ENCODE results near the gene HMGXB4. TPM values are rescaled to one million over a fixed set of nuclear protein-coding genes. Genes with fewer than 3 reads are reported as not detected.

Gene HMGXB4
- total and polyA plus RNA-seq, 2 of the 4 experiments (the other 2 are of a cell fraction) = 11.8 to 18.5 TPM

- no peak overlapping the region for H3K14ac ChIP-seq (replicated peaks; ENCODE audit: low read depth, low read length)
- DNase-seq (no peak), ATAC-seq (ENCODE audit: low read depth) (no peak)
- ChIA-PET CTCF (no interaction called here), POLR2A (ENCODE audit: unreplicated experiment) (no interaction called here)
- H4K20me1 ChIP-seq (ENCODE audit: insufficient read depth, low read length) = no peaks in the 10 kb centered on the region
- no peaks in the 10 kb centered on the region for H3K9me3 ChIP-seq (ENCODE audit: control insufficient read depth, insufficient read depth, low read length)
- H2BK5ac ChIP-seq (ENCODE audit: low read depth, low read length, poor library complexity, severe bottlenecking) = no peak overlapping the region
- H3K36me3 ChIP-seq (ENCODE audit: control insufficient read depth, insufficient read depth, low read length) = no peaks in the 10 kb centered on the region
- BruUV-seq (replicated peaks) = no TSS peak
- no peak overlapping the region for H4K8ac ChIP-seq (ENCODE audit: low read depth in 2 of 2, low read length in 2 of 2)
- no peaks in the 10 kb centered on the region for H3K4me1 ChIP-seq (ENCODE audit: control insufficient read depth, insufficient read depth, low read length)
- H3K27ac ChIP-seq (ENCODE audit: insufficient read depth, low read length) = no peak overlapping the region
- no peak overlapping the region for H2AK5ac ChIP-seq (ENCODE audit: low read depth, low read length)
- H3K4me2 ChIP-seq (ENCODE audit: low read depth, low read length) = no peak overlapping the region
- H3K4me3 ChIP-seq (ENCODE audit: insufficient read depth, low read depth, low read length) = no peak overlapping the region
- H2BK20ac ChIP-seq (ENCODE audit: low read depth, low read length) = no peak overlapping the region
- dilution Hi-C loops (cut with HindIII; ENCODE audit: low sequenced_read_pairs, unreplicated experiment) = no loop called here
- H2BK120ac ChIP-seq (ENCODE audit: low read depth, low read length) = no peak overlapping the region
- no peak overlapping the region for H3K23ac ChIP-seq (ENCODE audit: low read depth, low read length)
- H3K27me3 ChIP-seq (ENCODE audit: control insufficient read depth, insufficient read depth, low read length) = peaks cover 2% of the 10 kb centered on the region; the same call in 1 of the 2 replicates
- H3K56ac ChIP-seq (ENCODE audit: extremely low read depth, insufficient read depth, low read length) = no peak overlapping the region
- in situ Hi-C loops (cut with MboI; ENCODE audit: low sequenced_read_pairs) = no loop called here
- no peak overlapping the region for H2BK15ac ChIP-seq (ENCODE audit: low read depth, low read length)
- 82% methylated on average over 4 of the region's 7 CpGs; no CpG with 5 or more reads in 1 of the 2 experiments for WGBS, 2 experiments (ENCODE audit: extremely low coverage in 2 of 2, insufficient read length in 1 of 2)
- no peak overlapping the region for H4K5ac ChIP-seq (ENCODE audit: low read depth, low read length)
- no peak overlapping the region for H3K18ac ChIP-seq (ENCODE audit: low read depth, low read length)
- intact Hi-C loops (cut with micrococcal nuclease) = no loop called here
- no peak overlapping the region for H2AK9ac ChIP-seq (replicated peaks; ENCODE audit: low read depth, low read length, poor library complexity)
- no peak for TF ChIP-seq SMC3 (IDR thresholded peaks at IDR 0.05; ENCODE audit: low read depth, low read length)
- no peak for TF ChIP-seq BHLHE40 (IDR thresholded peaks at IDR 0.05; ENCODE audit: low read depth, low read length)
- no peak for TF ChIP-seq CEBPB (IDR thresholded peaks at IDR 0.05; ENCODE audit: low read depth, low read length)
- TF ChIP-seq RFX5 (IDR thresholded peaks at IDR 0.05; ENCODE audit: low read depth, low read length) = no peak
- TF ChIP-seq MXI1 (IDR thresholded peaks at IDR 0.05; ENCODE audit: borderline replicate concordance, low read depth, low read length) = no peak
- TF ChIP-seq CTCF (conservative IDR thresholded peaks at IDR 0.05; ENCODE audit: low read depth, low read length) = no peak
- TF ChIP-seq MAFK (IDR thresholded peaks at IDR 0.05; ENCODE audit: low read depth, low read length) = no peak
- TF ChIP-seq USF2 (IDR thresholded peaks at IDR 0.05; ENCODE audit: low read depth, low read length) = no peak
- no peak for TF ChIP-seq RCOR1 (IDR thresholded peaks at IDR 0.05; ENCODE audit: insufficient replicate concordance, low read length)
- TF ChIP-seq RAD21 (IDR thresholded peaks at IDR 0.05; ENCODE audit: low read length) = no peak
- no peak for TF ChIP-seq FOS (IDR thresholded peaks at IDR 0.05; ENCODE audit: low read depth, low read length)
- TF ChIP-seq MAZ (IDR thresholded peaks at IDR 0.05; ENCODE audit: borderline replicate concordance, low read depth, low read length) = no peak
- TF ChIP-seq CHD1 (IDR thresholded peaks at IDR 0.05; ENCODE audit: low read depth, low read length) = no peak
- TF ChIP-seq NFE2L2 (IDR thresholded peaks at IDR 0.05; ENCODE audit: low read depth, low read length) = no peak
- no peak for TF ChIP-seq ELK1 (IDR thresholded peaks at IDR 0.05; ENCODE audit: borderline replicate concordance, low read depth, low read length)
- no peak for TF ChIP-seq POLR2A (IDR thresholded peaks at IDR 0.05; ENCODE audit: low read depth, low read length)
- no peak overlapping the region for H3K4ac ChIP-seq (ENCODE audit: low read depth, low read length)
- no peak overlapping the region for H2AFZ ChIP-seq (replicated peaks; ENCODE audit: low read length, poor library complexity)
- no peaks in the 10 kb centered on the region for H3K79me1 ChIP-seq (ENCODE audit: low read depth in 1 of 2, low read length in 2 of 2)
- no peaks in the 10 kb centered on the region for H3K9me1 ChIP-seq (ENCODE audit: insufficient read depth, low read length)
- no peak overlapping the region for H4K91ac ChIP-seq (ENCODE audit: insufficient read depth, low read depth, low read length)
- H3K9ac ChIP-seq (ENCODE audit: low read depth, low read length) = no peak overlapping the region
These were observed 48.1 kb upstream of the HMGXB4 start for GRCh38 chr22:35209203-35209602.

Data from IMR-90 (cell line).